ENCODE data around the gene NHLRC4.

NHLRC4 gene

GRCh38 chr16:519425-519824 lies 47.4 kb upstream of the NHLRC4 start:
- TF ChIP-seq OSR1 (CRISPR knock-in tag; IDR thresholded peaks at IDR 0.05) (no peak), TSHZ2 (CRISPR knock-in tag; IDR thresholded peaks at IDR 0.05) (no peak), CSDC2 (CRISPR knock-in tag; IDR thresholded peaks at IDR 0.05) (no peak), PATZ1 (CRISPR knock-in tag; IDR thresholded peaks at IDR 0.05; ENCODE audit: borderline replicate concordance) (no peak), SNAI2 (CRISPR knock-in tag; IDR thresholded peaks at IDR 0.05) (no peak), ISL1 (CRISPR knock-in tag; IDR thresholded peaks at IDR 0.05) (no peak)
- TF ChIP-seq, protein P1, sequence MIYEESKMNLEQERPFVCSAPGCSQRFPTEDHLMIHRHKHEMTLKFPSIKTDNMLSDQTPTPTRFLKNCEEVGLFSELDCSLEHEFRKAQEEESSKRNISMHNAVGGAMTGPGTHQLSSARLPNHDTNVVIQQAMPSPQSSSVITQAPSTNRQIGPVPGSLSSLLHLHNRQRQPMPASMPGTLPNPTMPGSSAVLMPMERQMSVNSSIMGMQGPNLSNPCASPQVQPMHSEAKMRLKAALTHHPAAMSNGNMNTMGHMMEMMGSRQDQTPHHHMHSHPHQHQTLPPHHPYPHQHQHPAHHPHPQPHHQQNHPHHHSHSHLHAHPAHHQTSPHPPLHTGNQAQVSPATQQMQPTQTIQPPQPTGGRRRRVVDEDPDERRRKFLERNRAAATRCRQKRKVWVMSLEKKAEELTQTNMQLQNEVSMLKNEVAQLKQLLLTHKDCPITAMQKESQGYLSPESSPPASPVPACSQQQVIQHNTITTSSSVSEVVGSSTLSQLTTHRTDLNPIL (CRISPR knock-in tag; IDR thresholded peaks at IDR 0.05; ENCODE audit: low read depth), result no peak
- ATAC-seq, result no peak

- ATAC-seq, result no peak
- no peak for TF ChIP-seq ISL1 (CRISPR knock-in tag; IDR thresholded peaks at IDR 0.05)
- TF ChIP-seq PPARA (CRISPR knock-in tag; IDR thresholded peaks at IDR 0.05; ENCODE audit: borderline replicate concordance), result no peak
- no peak for TF ChIP-seq PATZ1 (CRISPR knock-in tag; IDR thresholded peaks at IDR 0.05; ENCODE audit: borderline replicate concordance)
- TF ChIP-seq SNAI2 (CRISPR knock-in tag; IDR thresholded peaks at IDR 0.05), result no peak
- TF ChIP-seq ZNF8 (CRISPR knock-in tag; IDR thresholded peaks at IDR 0.05), result no peak
- no peak for TF ChIP-seq GLIS3 (CRISPR knock-in tag; IDR thresholded peaks at IDR 0.05)
- TF ChIP-seq ZNF565 (CRISPR knock-in tag; conservative IDR thresholded peaks at IDR 0.05; ENCODE audit: low read depth), result no peak
- TF ChIP-seq RARB (CRISPR knock-in tag; IDR thresholded peaks at IDR 0.05), result no peak
- TF ChIP-seq BACH2 (CRISPR knock-in tag; IDR thresholded peaks at IDR 0.05; ENCODE audit: borderline replicate concordance), result no peak
- no peak for TF ChIP-seq TCF4 (CRISPR knock-in tag; IDR thresholded peaks at IDR 0.05; ENCODE audit: borderline replicate concordance)
- no peak for TF ChIP-seq ARNTL (CRISPR knock-in tag; IDR thresholded peaks at IDR 0.05; ENCODE audit: borderline replicate concordance, low read depth)
- TF ChIP-seq TOX (CRISPR knock-in tag; IDR thresholded peaks at IDR 0.05; ENCODE audit: borderline replicate concordance), result no peak
- TF ChIP-seq ZC3H10 (CRISPR knock-in tag; IDR thresholded peaks at IDR 0.05), result no peak
- no peak for TF ChIP-seq ZNF70 (CRISPR knock-in tag; IDR thresholded peaks at IDR 0.05)
- TF ChIP-seq ZFP3 (CRISPR knock-in tag; IDR thresholded peaks at IDR 0.05), result no peak
- no peak for TF ChIP-seq OSR1 (CRISPR knock-in tag; IDR thresholded peaks at IDR 0.05)
- TF ChIP-seq, protein P1 (CRISPR knock-in tag; IDR thresholded peaks at IDR 0.05; ENCODE audit: low read depth), result no peak
- no peak for TF ChIP-seq ESRRG (CRISPR knock-in tag; IDR thresholded peaks at IDR 0.05)
- TF ChIP-seq TSHZ2 (CRISPR knock-in tag; IDR thresholded peaks at IDR 0.05), result no peak
- TF ChIP-seq, protein P2, sequence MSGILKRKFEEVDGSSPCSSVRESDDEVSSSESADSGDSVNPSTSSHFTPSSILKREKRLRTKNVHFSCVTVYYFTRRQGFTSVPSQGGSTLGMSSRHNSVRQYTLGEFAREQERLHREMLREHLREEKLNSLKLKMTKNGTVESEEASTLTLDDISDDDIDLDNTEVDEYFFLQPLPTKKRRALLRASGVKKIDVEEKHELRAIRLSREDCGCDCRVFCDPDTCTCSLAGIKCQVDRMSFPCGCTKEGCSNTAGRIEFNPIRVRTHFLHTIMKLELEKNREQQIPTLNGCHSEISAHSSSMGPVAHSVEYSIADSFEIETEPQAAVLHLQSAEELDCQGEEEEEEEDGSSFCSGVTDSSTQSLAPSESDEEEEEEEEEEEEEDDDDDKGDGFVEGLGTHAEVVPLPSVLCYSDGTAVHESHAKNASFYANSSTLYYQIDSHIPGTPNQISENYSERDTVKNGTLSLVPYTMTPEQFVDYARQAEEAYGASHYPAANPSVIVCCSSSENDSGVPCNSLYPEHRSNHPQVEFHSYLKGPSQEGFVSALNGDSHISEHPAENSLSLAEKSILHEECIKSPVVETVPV (CRISPR knock-in tag; IDR thresholded peaks at IDR 0.05), result no peak
These were observed 46.7 kb upstream of the NHLRC4 start for GRCh38 chr16:519841-520687.

Data from SK-N-SH treated with all-trans-retinoic acid at 6 μM for 48 hours (cell line).